WTC11 (cell line): ENCODE data around the gene GNAS. TPM values are rescaled to one million over a fixed set of nuclear protein-coding genes. Genes with fewer than 3 reads are reported as not detected.

Experiments
- ATAC-seq: fragments of 200-7000 bp; cut with Tn5 transposase; 2 replicates; pipeline ENCODE4 v1.10.0; 2021; ENCODE audit warnings: mild to moderate bottlenecking, moderate library complexity
- CTCF ChIA-PET: fragments of 300-600 bp; sonication (Branson Sonifier 250); formaldehyde crosslinking; loops from one replicate; lab custom pipeline; 2021; ENCODE audit warnings: antibody characterized with exemption; lab: Charles Lee
- POLR2A ChIA-PET: fragments of 350-600 bp; sonication (Branson Sonifier 250); formaldehyde crosslinking; loops from one replicate; lab custom pipeline; 2021; ENCODE audit warnings: antibody characterized with exemption; lab: Charles Lee
- DNase-seq: peaks from one replicate; pipeline ENCODE4 v3.0.0; 2021; ENCODE audit warnings: low spot score
- H3K27ac Mint-ChIP-seq: 2 replicates; pipeline ENCODE4 v1.8.0; 2021; ENCODE audit warnings: mixed read lengths
- H3K27me3 Mint-ChIP-seq: 2 replicates; pipeline ENCODE4 v1.8.0; 2021; ENCODE audit warnings: low read depth, mild to moderate bottlenecking, moderate library complexity, mixed read lengths
- H3K36me3 Mint-ChIP-seq: 2 replicates; pipeline ENCODE4 v1.8.0; 2021; ENCODE audit warnings: mixed read lengths
- H3K4me1 Mint-ChIP-seq: 2 replicates; pipeline ENCODE4 v1.8.0; 2022; ENCODE audit warnings: mixed read lengths
- H3K4me3 Mint-ChIP-seq: 2 replicates; pipeline ENCODE4 v1.8.0; 2021; ENCODE audit warnings: mild to moderate bottlenecking, moderate library complexity, mixed read lengths
- H3K9me3 Mint-ChIP-seq: 2 replicates; pipeline ENCODE4 v1.8.0; 2021; ENCODE audit warnings: mixed read lengths
- NFYB ChIP-seq: sonication (generic); formaldehyde crosslinking; conservative IDR thresholded peaks from 2 replicates; pipeline ENCODE4 v1.8.0; 2022; ENCODE audit warnings: low read depth, missing genetic modification reagents
- NR2C2 ChIP-seq: sonication (generic); formaldehyde crosslinking; IDR thresholded peaks from 2 replicates; pipeline ENCODE4 v1.8.0; 2022; ENCODE audit warnings: mild to moderate bottlenecking, missing genetic modification reagents
- OVOL2 ChIP-seq: fragments of 250-450 bp; sonication (Bioruptor Pico); IDR thresholded peaks from 2 replicates; pipeline ENCODE4 v1.9.0; 2021; ENCODE audit warnings: mild to moderate bottlenecking, borderline replicate concordance
- ZNF219 ChIP-seq: sonication (generic); formaldehyde crosslinking; IDR thresholded peaks from 2 replicates; pipeline ENCODE4 v1.8.0; 2023; ENCODE audit warnings: missing genetic modification reagents, mild to moderate bottlenecking, borderline replicate concordance
- ZNF232 ChIP-seq: sonication (generic); formaldehyde crosslinking; IDR thresholded peaks from 2 replicates; pipeline ENCODE4 v1.8.0; 2022; ENCODE audit warnings: mild to moderate bottlenecking, missing genetic modification reagents
- ZNF416 ChIP-seq: fragments of 250-450 bp; sonication (Bioruptor Pico); IDR thresholded peaks from 2 replicates; pipeline ENCODE4 v1.9.0; 2021; ENCODE audit warnings: mild to moderate bottlenecking, inconsistent platforms
- total RNA-seq: library from RNA; stranded (reverse); gene quantifications from 3 replicates; pipeline ENCODE4 v1.2.3, GENCODE V29; 2021
- TF ChIP-seq, protein P1 (sequence below): sonication (generic); formaldehyde crosslinking; IDR thresholded peaks from 2 replicates; pipeline ENCODE4 v1.8.1; 2023; ENCODE audit warnings: mild to moderate bottlenecking, missing genetic modification reagents, moderate library complexity
- TF ChIP-seq, protein P2 (sequence below): sonication (generic); formaldehyde crosslinking; IDR thresholded peaks from 2 replicates; pipeline ENCODE4 v1.8.1; 2023; ENCODE audit warnings: mild to moderate bottlenecking, missing genetic modification reagents
- TF ChIP-seq, protein P3 (sequence below): sonication (generic); formaldehyde crosslinking; IDR thresholded peaks from 2 replicates; pipeline ENCODE4 v1.8.1; 2023; ENCODE audit warnings: mild to moderate bottlenecking, missing genetic modification reagents, moderate library complexity
- TF ChIP-seq, protein P4 (sequence below): fragments of 250-450 bp; sonication (Bioruptor Pico); IDR thresholded peaks from 2 replicates; pipeline ENCODE4 v1.9.0; 2021; ENCODE audit warnings: mild to moderate bottlenecking, borderline replicate concordance
- TF ChIP-seq, protein P5 (sequence below): sonication (generic); formaldehyde crosslinking; IDR thresholded peaks from 2 replicates; pipeline ENCODE4 v1.8.0; 2023; ENCODE audit warnings: mild to moderate bottlenecking, missing genetic modification reagents

The GNAS gene
- total RNA-seq, 1 experiment from 2014 or later = 868 TPM

DNA sequence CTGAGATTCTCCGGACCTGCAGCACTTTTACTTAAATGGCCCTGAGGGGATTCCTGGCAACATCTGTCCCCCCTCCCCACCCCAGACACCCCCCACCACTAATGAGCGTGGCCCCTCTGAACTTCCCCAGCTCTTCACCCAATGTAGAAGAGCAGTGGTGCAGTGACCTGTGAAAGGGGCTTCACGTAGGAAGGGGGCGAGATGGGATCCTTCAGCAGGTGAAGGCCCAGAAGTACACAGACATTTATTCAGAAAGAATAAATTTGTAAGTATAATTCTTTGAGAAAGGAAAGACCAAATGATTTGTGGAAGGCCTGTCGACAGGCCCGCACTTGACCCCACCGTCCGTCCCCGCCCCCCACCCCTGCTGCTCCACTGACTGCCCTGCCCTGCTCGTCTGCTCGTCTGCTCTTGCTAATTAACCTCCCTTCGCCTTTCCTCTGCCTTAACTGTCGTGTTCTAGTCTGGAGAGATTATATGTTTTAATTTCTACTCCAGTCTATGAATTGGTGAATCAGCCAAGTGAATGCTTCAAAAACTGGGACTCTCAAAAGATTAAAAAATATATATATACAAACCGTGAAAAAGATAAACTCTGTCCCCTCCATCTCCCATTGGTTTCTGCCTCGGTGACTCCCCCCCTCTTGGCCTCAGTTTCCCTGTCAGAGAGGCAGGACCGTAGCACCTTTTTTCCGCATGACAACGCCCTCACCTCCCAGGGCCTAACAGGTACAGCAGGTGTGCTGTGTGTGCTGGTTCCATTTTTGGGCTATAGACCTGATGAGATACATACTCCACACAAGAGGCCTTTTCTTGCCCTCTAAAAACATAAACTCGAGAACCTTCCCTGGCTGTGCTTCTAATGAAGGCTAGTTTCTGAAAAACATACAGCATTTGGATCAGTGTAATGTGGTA is 49.2 kb downstream of the GNAS start (continued):
- TF ChIP-seq, protein P1, sequence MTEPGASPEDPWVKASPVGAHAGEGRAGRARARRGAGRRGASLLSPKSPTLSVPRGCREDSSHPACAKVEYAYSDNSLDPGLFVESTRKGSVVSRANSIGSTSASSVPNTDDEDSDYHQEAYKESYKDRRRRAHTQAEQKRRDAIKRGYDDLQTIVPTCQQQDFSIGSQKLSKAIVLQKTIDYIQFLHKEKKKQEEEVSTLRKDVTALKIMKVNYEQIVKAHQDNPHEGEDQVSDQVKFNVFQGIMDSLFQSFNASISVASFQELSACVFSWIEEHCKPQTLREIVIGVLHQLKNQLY (CRISPR knock-in tag) = no peak
- TF ChIP-seq OVOL2 (CRISPR knock-in tag) (no peak), ZNF416 (no peak), NR2C2 (no peak), NFYB (CRISPR knock-in tag) (no peak)
- TF ChIP-seq, protein P2, sequence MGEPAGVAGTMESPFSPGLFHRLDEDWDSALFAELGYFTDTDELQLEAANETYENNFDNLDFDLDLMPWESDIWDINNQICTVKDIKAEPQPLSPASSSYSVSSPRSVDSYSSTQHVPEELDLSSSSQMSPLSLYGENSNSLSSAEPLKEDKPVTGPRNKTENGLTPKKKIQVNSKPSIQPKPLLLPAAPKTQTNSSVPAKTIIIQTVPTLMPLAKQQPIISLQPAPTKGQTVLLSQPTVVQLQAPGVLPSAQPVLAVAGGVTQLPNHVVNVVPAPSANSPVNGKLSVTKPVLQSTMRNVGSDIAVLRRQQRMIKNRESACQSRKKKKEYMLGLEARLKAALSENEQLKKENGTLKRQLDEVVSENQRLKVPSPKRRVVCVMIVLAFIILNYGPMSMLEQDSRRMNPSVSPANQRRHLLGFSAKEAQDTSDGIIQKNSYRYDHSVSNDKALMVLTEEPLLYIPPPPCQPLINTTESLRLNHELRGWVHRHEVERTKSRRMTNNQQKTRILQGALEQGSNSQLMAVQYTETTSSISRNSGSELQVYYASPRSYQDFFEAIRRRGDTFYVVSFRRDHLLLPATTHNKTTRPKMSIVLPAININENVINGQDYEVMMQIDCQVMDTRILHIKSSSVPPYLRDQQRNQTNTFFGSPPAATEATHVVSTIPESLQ (CRISPR knock-in tag) = no peak
- TF ChIP-seq, protein P3, sequence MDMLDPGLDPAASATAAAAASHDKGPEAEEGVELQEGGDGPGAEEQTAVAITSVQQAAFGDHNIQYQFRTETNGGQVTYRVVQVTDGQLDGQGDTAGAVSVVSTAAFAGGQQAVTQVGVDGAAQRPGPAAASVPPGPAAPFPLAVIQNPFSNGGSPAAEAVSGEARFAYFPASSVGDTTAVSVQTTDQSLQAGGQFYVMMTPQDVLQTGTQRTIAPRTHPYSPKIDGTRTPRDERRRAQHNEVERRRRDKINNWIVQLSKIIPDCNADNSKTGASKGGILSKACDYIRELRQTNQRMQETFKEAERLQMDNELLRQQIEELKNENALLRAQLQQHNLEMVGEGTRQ = no peak
- TF ChIP-seq, protein P4, sequence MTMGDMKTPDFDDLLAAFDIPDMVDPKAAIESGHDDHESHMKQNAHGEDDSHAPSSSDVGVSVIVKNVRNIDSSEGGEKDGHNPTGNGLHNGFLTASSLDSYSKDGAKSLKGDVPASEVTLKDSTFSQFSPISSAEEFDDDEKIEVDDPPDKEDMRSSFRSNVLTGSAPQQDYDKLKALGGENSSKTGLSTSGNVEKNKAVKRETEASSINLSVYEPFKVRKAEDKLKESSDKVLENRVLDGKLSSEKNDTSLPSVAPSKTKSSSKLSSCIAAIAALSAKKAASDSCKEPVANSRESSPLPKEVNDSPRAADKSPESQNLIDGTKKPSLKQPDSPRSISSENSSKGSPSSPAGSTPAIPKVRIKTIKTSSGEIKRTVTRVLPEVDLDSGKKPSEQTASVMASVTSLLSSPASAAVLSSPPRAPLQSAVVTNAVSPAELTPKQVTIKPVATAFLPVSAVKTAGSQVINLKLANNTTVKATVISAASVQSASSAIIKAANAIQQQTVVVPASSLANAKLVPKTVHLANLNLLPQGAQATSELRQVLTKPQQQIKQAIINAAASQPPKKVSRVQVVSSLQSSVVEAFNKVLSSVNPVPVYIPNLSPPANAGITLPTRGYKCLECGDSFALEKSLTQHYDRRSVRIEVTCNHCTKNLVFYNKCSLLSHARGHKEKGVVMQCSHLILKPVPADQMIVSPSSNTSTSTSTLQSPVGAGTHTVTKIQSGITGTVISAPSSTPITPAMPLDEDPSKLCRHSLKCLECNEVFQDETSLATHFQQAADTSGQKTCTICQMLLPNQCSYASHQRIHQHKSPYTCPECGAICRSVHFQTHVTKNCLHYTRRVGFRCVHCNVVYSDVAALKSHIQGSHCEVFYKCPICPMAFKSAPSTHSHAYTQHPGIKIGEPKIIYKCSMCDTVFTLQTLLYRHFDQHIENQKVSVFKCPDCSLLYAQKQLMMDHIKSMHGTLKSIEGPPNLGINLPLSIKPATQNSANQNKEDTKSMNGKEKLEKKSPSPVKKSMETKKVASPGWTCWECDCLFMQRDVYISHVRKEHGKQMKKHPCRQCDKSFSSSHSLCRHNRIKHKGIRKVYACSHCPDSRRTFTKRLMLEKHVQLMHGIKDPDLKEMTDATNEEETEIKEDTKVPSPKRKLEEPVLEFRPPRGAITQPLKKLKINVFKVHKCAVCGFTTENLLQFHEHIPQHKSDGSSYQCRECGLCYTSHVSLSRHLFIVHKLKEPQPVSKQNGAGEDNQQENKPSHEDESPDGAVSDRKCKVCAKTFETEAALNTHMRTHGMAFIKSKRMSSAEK = no peak

DNA sequence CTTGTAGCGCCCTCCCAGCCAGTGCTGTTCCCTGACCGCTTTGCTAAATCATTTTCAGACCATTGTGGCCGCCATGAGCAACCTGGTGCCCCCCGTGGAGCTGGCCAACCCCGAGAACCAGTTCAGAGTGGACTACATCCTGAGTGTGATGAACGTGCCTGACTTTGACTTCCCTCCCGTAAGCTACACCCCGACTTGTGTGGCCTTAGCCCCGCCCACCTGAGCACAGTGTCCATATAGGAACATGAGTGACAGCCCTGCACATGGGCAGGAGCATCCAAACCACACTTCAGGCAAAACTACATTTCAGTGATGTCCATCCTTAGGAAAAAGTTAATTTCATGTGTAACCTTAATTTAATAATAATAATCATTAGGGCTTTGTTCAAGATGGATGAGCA is 51.1 kb downstream of the GNAS start:
- Mint-ChIP-seq H3K27me3 (no peaks in the 10 kb centered on the region), H3K4me3 (no peak overlapping the region), H3K9me3 (no peaks in the 10 kb centered on the region), H3K27ac (no peak overlapping the region; the same call in 1 of the 2 replicates), H3K4me1 (peaks cover 42% of the 10 kb centered on the region), H3K36me3 (peaks cover 61% of the 10 kb centered on the region)
- TF ChIP-seq ZNF219 (CRISPR knock-in tag) (no peak), ZNF232 (CRISPR knock-in tag) (no peak)
- TF ChIP-seq, protein P5, sequence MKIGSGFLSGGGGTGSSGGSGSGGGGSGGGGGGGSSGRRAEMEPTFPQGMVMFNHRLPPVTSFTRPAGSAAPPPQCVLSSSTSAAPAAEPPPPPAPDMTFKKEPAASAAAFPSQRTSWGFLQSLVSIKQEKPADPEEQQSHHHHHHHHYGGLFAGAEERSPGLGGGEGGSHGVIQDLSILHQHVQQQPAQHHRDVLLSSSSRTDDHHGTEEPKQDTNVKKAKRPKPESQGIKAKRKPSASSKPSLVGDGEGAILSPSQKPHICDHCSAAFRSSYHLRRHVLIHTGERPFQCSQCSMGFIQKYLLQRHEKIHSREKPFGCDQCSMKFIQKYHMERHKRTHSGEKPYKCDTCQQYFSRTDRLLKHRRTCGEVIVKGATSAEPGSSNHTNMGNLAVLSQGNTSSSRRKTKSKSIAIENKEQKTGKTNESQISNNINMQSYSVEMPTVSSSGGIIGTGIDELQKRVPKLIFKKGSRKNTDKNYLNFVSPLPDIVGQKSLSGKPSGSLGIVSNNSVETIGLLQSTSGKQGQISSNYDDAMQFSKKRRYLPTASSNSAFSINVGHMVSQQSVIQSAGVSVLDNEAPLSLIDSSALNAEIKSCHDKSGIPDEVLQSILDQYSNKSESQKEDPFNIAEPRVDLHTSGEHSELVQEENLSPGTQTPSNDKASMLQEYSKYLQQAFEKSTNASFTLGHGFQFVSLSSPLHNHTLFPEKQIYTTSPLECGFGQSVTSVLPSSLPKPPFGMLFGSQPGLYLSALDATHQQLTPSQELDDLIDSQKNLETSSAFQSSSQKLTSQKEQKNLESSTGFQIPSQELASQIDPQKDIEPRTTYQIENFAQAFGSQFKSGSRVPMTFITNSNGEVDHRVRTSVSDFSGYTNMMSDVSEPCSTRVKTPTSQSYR (CRISPR knock-in tag) = no peak
- ATAC-seq (no peak), DNase-seq (no peak)
- ChIA-PET CTCF (interaction anchor here (1.0 kb wide), 1 partner anchor 33 kb away, joined by 3 read pairs; no protein-coding TSS in a partner anchor), POLR2A (no interaction called here)
